H9 (cell line): ENCODE measurements around the gene R3HCC1L. TPM values are rescaled to one million over a fixed set of nuclear protein-coding genes. Genes with fewer than 3 reads are reported as not detected.
"Not testable (repeated sequence)": the region's sequence is repeated elsewhere in the genome, so short reads cannot be mapped to it uniquely, and the experiment has no call there.

Experiments used
- DNase-seq: peaks from one replicate; pipeline ENCODE4 v3.0.0-alpha.2; 2017
- H2AFZ ChIP-seq: one replicate; pipeline ENCODE4 v1.6.1; 2013; ENCODE audit warnings: mild to moderate bottlenecking, low read length, control low read depth, moderate library complexity
- H2AK5ac ChIP-seq: 2 replicates; pipeline ENCODE4 v1.6.1; 2013; ENCODE audit warnings: low read length, control low read depth, mixed read lengths; ENCODE audit not compliant: insufficient read length
- H2BK120ac ChIP-seq: one replicate; pipeline ENCODE4 v1.6.1; 2013; ENCODE audit warnings: low read depth, mild to moderate bottlenecking, low read length, control low read depth, inconsistent platforms; ENCODE audit not compliant: poor library complexity, severe bottlenecking
- H2BK12ac ChIP-seq: 2 replicates; pipeline ENCODE4 v1.6.1; 2013; ENCODE audit warnings: low read length, control low read depth, mixed read lengths, low read depth; ENCODE audit not compliant: insufficient read length
- H2BK15ac ChIP-seq: 2 replicates; pipeline ENCODE4 v1.6.1; 2013; ENCODE audit warnings: low read depth, low read length, control low read depth
- H2BK20ac ChIP-seq: one replicate; pipeline ENCODE4 v1.6.1; 2013; ENCODE audit warnings: low read depth, mild to moderate bottlenecking, low read length, control low read depth, inconsistent platforms; ENCODE audit not compliant: poor library complexity, severe bottlenecking
- H2BK5ac ChIP-seq: 2 replicates; pipeline ENCODE4 v1.6.1; 2013; ENCODE audit warnings: low read length, control low read depth, mixed read lengths; ENCODE audit not compliant: insufficient read length
- H3K14ac ChIP-seq: 2 replicates; pipeline ENCODE4 v1.6.1; 2013; ENCODE audit warnings: low read length, control low read depth; ENCODE audit not compliant: insufficient read depth
- H3K18ac ChIP-seq: 2 replicates; pipeline ENCODE4 v1.6.1; 2013; ENCODE audit warnings: low read depth, mild to moderate bottlenecking, mixed read lengths, low read length, control low read depth; ENCODE audit not compliant: insufficient read length
- H3K23ac ChIP-seq: 2 replicates; pipeline ENCODE4 v1.6.1; 2013; ENCODE audit warnings: low read length, control low read depth, mixed read lengths, low read depth; ENCODE audit not compliant: insufficient read length
- H3K23me2 ChIP-seq: 2 replicates; pipeline ENCODE4 v1.6.1; 2013; ENCODE audit warnings: low read depth, mild to moderate bottlenecking, mixed read lengths, low read length, control low read depth; ENCODE audit not compliant: insufficient read length, poor library complexity, severe bottlenecking
- H3K27ac ChIP-seq: 2 replicates; pipeline ENCODE4 v1.5.1; 2013; ENCODE audit warnings: low read length, control low read depth, mixed read lengths, low read depth; ENCODE audit not compliant: insufficient read length
- H3K27me3 ChIP-seq: 2 replicates; pipeline ENCODE4 v1.6.1; 2013; ENCODE audit warnings: low read length, control low read depth, inconsistent platforms; ENCODE audit not compliant: insufficient read depth
- H3K4ac ChIP-seq: 2 replicates; pipeline ENCODE4 v1.6.1; 2013; ENCODE audit warnings: low read depth, mild to moderate bottlenecking, control low read depth, inconsistent platforms, low read length, moderate library complexity
- H3K4me1 ChIP-seq: 2 replicates; pipeline ENCODE4 v1.6.1; 2013; ENCODE audit warnings: low read length, control low read depth, inconsistent platforms; ENCODE audit not compliant: insufficient read depth
- H3K4me2 ChIP-seq: 2 replicates; pipeline ENCODE4 v1.6.1; 2013; ENCODE audit warnings: low read length, control low read depth, mixed read lengths; ENCODE audit not compliant: insufficient read length, insufficient read depth
- H3K56ac ChIP-seq: 2 replicates; pipeline ENCODE4 v1.6.1; 2013; ENCODE audit warnings: low read depth, mild to moderate bottlenecking, mixed read lengths, low read length, control low read depth; ENCODE audit not compliant: insufficient read length
- H3K79me1 ChIP-seq: 2 replicates; pipeline ENCODE4 v1.6.1; 2013; ENCODE audit warnings: low read depth, mild to moderate bottlenecking, moderate library complexity, low read length, control low read depth, inconsistent platforms; ENCODE audit not compliant: insufficient read depth, poor library complexity, severe bottlenecking
- H3K79me2 ChIP-seq: 2 replicates; pipeline ENCODE4 v1.6.1; 2013; ENCODE audit warnings: low read length, control low read depth, inconsistent platforms; ENCODE audit not compliant: insufficient read depth
- H3K9ac ChIP-seq: 2 replicates; pipeline ENCODE4 v1.6.1; 2013; ENCODE audit warnings: low read length, control low read depth, mixed read lengths; ENCODE audit not compliant: insufficient read length; ENCODE audit errors: extremely low read depth
- H3K9me3 ChIP-seq: one replicate; pipeline ENCODE4 v1.6.1; 2013; ENCODE audit warnings: low read depth, low read length, inconsistent platforms; ENCODE audit not compliant: control insufficient read depth
- H3T11ph ChIP-seq: one replicate; pipeline ENCODE4 v1.6.1; 2013; ENCODE audit warnings: mild to moderate bottlenecking, low read length, control low read depth, inconsistent platforms
- H4K20me1 ChIP-seq: one replicate; pipeline ENCODE4 v1.6.1; 2013; ENCODE audit not compliant: control insufficient read depth, insufficient read length, insufficient read depth
- H4K5ac ChIP-seq: 2 replicates; pipeline ENCODE4 v1.6.1; 2013; ENCODE audit warnings: low read depth, mild to moderate bottlenecking, mixed read lengths, low read length, control low read depth; ENCODE audit not compliant: insufficient read length
- H4K8ac ChIP-seq: replicated peaks from 2 replicates; pipeline ENCODE4 v1.6.1; 2013; ENCODE audit warnings: low read length, control low read depth, mixed read lengths, low read depth; ENCODE audit not compliant: insufficient read length
- H4K91ac ChIP-seq: 2 replicates; pipeline ENCODE4 v1.6.1; 2013; ENCODE audit warnings: low read depth, mild to moderate bottlenecking, moderate library complexity, mixed read lengths, low read length, control low read depth; ENCODE audit not compliant: insufficient read length
- H3K27ac Mint-ChIP-seq, 3 experiments: 2 replicates in 2 of 3; 3 replicates in 1 of 3; pipeline ENCODE4 v1.8.0; 2020 to 2021; ENCODE audit warnings: mixed read lengths in 3 of 3, mild to moderate bottlenecking in 1 of 3, moderate library complexity in 1 of 3
- H3K27me3 Mint-ChIP-seq: 2 replicates; pipeline ENCODE4 v1.8.0; 2021; ENCODE audit warnings: low read depth, mild to moderate bottlenecking, moderate library complexity, mixed read lengths
- H3K36me3 Mint-ChIP-seq, 3 experiments: 2 replicates in 2 of 3; 3 replicates in 1 of 3; pipeline ENCODE4 v1.8.0; 2020 to 2021; ENCODE audit warnings: low read depth in 3 of 3, mixed read lengths in 3 of 3; ENCODE audit not compliant: insufficient read depth in 1 of 3
- H3K4me1 Mint-ChIP-seq, 2 experiments: 2 replicates each; pipeline ENCODE4 v1.8.0; 2020; ENCODE audit warnings: mixed read lengths in 2 of 2
- H3K4me3 Mint-ChIP-seq, 2 experiments: 2 replicates in 1 of 2; 3 replicates in 1 of 2; pipeline ENCODE4 v1.8.0; 2020 to 2021; ENCODE audit warnings: mild to moderate bottlenecking in 2 of 2, mixed read lengths in 2 of 2, moderate library complexity in 1 of 2
- H3K9me3 Mint-ChIP-seq, 2 experiments: 2 replicates in 1 of 2; 3 replicates in 1 of 2; pipeline ENCODE4 v1.8.0; 2020; ENCODE audit warnings: mild to moderate bottlenecking in 2 of 2, mixed read lengths in 2 of 2, moderate library complexity in 1 of 2
- WGBS: extraction: QIAGEN DNeasy Blood & Tissue Kit; methylation state at CpG from one replicate; pipeline ENCODE4 v1.1.7; 2013; ENCODE audit warnings: missing lambda C conversion rate, low lambda C conversion rate, mixed read lengths; ENCODE audit not compliant: insufficient read length; ENCODE audit errors: extremely low coverage; 5-methylcytosine and 5-hydroxymethylcytosine counted together
- total RNA-seq: library from RNA; stranded (reverse); gene quantifications from 2 replicates; pipeline ENCODE4 v1.2.1, GENCODE V29; 2021
- TF ChIP-seq, protein P1 (sequence below): fragments of 200-600 bp; sonication (generic); conservative IDR thresholded peaks from 3 replicates; pipeline ENCODE4 v1.8.0; 2021; ENCODE audit warnings: antibody characterized with exemption, mild to moderate bottlenecking

The R3HCC1L gene
- total RNA-seq, 1 experiment from 2014 or later: 18.5 TPM

DNA sequence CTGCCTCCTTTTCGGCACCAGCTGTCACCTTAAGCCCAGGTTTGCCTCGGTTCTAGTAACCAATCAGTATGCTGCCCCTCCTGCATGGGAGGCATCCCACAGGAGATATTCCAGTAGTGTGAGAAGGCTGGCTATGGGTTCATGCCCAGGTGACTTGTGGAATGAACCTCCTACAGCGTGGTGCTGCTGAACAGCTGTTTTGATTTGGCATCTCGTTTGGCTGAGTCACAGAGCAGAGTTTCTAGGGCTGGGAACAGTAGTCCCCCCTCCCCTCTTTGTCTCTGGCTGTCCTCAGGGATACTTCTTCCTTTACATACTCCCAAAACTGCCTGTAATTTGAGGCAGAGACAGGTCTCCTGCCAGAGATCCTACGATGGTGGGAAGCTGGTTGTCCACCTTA is 16.1 kb downstream of the R3HCC1L start:
- H4K91ac ChIP-seq: no peak overlapping the region
- H2BK5ac ChIP-seq: no peak overlapping the region
- Mint-ChIP-seq H3K9me3 (peaks cover 42 to 52% of the 10 kb centered on the region in 2 experiments), H3K27me3 (no peaks in the 10 kb centered on the region), H3K36me3 (peaks cover 33 to 65% (median 37%) of the 10 kb centered on the region in 3 experiments), H3K27ac (no peak overlapping the region; a peak in 1 of 7 replicates), H3K4me3 (no peak overlapping the region), H3K4me1 (peaks cover 9 to 10% of the 10 kb centered on the region in 2 experiments)
- H2AK5ac ChIP-seq: no peak overlapping the region
- no peak overlapping the region for H3K23ac ChIP-seq
- no peaks in the 10 kb centered on the region for H3K23me2 ChIP-seq
- no peak overlapping the region for H2AFZ ChIP-seq
- H3T11ph ChIP-seq: no peak overlapping the region
- H3K9ac ChIP-seq: no peak overlapping the region
- no peak overlapping the region; the same call in 1 of the 2 replicates for H3K14ac ChIP-seq
- H4K5ac ChIP-seq: no peak overlapping the region
- no peak overlapping the region for H2BK12ac ChIP-seq
- H4K8ac ChIP-seq: no peak overlapping the region
- H3K56ac ChIP-seq: no peak overlapping the region
- no peak overlapping the region for H3K4me2 ChIP-seq
- no CpG with 5 or more reads among the region's 5 CpGs for WGBS
- TF ChIP-seq, protein P1, sequence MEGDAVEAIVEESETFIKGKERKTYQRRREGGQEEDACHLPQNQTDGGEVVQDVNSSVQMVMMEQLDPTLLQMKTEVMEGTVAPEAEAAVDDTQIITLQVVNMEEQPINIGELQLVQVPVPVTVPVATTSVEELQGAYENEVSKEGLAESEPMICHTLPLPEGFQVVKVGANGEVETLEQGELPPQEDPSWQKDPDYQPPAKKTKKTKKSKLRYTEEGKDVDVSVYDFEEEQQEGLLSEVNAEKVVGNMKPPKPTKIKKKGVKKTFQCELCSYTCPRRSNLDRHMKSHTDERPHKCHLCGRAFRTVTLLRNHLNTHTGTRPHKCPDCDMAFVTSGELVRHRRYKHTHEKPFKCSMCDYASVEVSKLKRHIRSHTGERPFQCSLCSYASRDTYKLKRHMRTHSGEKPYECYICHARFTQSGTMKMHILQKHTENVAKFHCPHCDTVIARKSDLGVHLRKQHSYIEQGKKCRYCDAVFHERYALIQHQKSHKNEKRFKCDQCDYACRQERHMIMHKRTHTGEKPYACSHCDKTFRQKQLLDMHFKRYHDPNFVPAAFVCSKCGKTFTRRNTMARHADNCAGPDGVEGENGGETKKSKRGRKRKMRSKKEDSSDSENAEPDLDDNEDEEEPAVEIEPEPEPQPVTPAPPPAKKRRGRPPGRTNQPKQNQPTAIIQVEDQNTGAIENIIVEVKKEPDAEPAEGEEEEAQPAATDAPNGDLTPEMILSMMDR: no peak
- H3K79me2 ChIP-seq: peaks cover 5% of the 10 kb centered on the region; the same call in 1 of the 2 replicates
- no peaks in the 10 kb centered on the region for H3K4me1 ChIP-seq
- no peak overlapping the region for H3K27ac ChIP-seq
- no peak overlapping the region for H2BK15ac ChIP-seq
- DNase-seq: no peak
- no peak overlapping the region for H2BK20ac ChIP-seq
- H4K20me1 ChIP-seq: no peaks in the 10 kb centered on the region
- H3K4ac ChIP-seq: no peak overlapping the region
- H2BK120ac ChIP-seq: no peak overlapping the region
- H3K27me3 ChIP-seq: no peaks in the 10 kb centered on the region
- no peak overlapping the region for H3K18ac ChIP-seq
- H3K9me3 ChIP-seq: no peaks in the 10 kb centered on the region
- H3K79me1 ChIP-seq: no peaks in the 10 kb centered on the region

DNA sequence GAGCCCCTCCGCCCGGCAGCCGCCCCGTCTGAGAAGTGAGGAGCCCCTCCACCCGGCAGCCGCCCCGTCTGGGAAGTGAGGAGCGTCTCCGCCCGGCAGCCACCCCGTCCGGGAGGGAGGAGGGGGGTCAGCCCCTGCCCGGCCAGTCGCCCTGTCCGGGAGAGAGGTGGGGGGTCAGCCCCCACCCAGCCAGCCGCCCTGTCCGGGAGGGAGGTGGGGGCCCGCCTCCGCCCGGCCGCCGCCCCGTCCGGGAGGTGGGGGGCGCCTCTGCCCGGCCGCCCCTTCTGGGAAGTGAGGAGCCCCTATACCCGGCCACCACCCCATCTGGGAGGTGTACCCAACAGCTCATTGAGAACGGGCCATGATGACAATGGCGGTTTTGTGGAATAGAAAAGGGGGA is 18.3 kb downstream of the R3HCC1L start:
- not testable (repeated sequence) for H3K27me3 ChIP-seq, H2AFZ ChIP-seq, H4K91ac ChIP-seq, H3K79me2 ChIP-seq, H2AK5ac ChIP-seq, H3K18ac ChIP-seq, H3K4me1 ChIP-seq, H3K56ac ChIP-seq, H4K5ac ChIP-seq, DNase-seq, H3K23me2 ChIP-seq, H3K23ac ChIP-seq, H3K4ac ChIP-seq, H3K27me3 Mint-ChIP-seq, H3K27ac Mint-ChIP-seq, H4K20me1 ChIP-seq, H3K79me1 ChIP-seq, H3K9me3 ChIP-seq, H3T11ph ChIP-seq, H2BK12ac ChIP-seq, H2BK15ac ChIP-seq, H2BK120ac ChIP-seq, H3K9ac ChIP-seq, H2BK5ac ChIP-seq, H3K4me2 ChIP-seq, H3K4me1 Mint-ChIP-seq, H4K8ac ChIP-seq, H2BK20ac ChIP-seq, H3K4me3 Mint-ChIP-seq, H3K27ac ChIP-seq, H3K14ac ChIP-seq
- peaks cover 29 to 49% (median 34%) of the 10 kb centered on the region in 3 experiments for H3K36me3 Mint-ChIP-seq
- WGBS: no CpG with 5 or more reads among the region's 30 CpGs
- H3K9me3 Mint-ChIP-seq: peaks cover 37 to 41% of the 10 kb centered on the region in 2 experiments
